ENCODE results near the gene HOMER2.
"Not testable (repeated sequence)": the region's sequence is repeated elsewhere in the genome, so short reads cannot be mapped to it uniquely, and the experiment has no call there.

Gene HOMER2

GRCh38 chr15:82945326-82945725, 7.2 kb downstream of the HOMER2 start:
- H3K27ac ChIP-seq, result no peak overlapping the region

GRCh38 chr15:82944821-82945220, 7.7 kb downstream of the HOMER2 start:
- TF ChIP-seq, protein P1, sequence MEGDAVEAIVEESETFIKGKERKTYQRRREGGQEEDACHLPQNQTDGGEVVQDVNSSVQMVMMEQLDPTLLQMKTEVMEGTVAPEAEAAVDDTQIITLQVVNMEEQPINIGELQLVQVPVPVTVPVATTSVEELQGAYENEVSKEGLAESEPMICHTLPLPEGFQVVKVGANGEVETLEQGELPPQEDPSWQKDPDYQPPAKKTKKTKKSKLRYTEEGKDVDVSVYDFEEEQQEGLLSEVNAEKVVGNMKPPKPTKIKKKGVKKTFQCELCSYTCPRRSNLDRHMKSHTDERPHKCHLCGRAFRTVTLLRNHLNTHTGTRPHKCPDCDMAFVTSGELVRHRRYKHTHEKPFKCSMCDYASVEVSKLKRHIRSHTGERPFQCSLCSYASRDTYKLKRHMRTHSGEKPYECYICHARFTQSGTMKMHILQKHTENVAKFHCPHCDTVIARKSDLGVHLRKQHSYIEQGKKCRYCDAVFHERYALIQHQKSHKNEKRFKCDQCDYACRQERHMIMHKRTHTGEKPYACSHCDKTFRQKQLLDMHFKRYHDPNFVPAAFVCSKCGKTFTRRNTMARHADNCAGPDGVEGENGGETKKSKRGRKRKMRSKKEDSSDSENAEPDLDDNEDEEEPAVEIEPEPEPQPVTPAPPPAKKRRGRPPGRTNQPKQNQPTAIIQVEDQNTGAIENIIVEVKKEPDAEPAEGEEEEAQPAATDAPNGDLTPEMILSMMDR (IDR thresholded peaks at IDR 0.05), result no peak
- no peak for DNase-seq
- peaks cover 0 to 4% (median 0%) of the 10 kb centered on the region in 4 donors for H3K4me1 ChIP-seq
- H3K4me3 ChIP-seq, result no peak overlapping the region
- intact Hi-C loops (cut with DNase I; ENCODE audit: low total_unique reads), result no loop called here
- no peaks in the 10 kb centered on the region for H3K36me3 ChIP-seq
- no peak overlapping the region for H3K27ac ChIP-seq
- H3K9me3 ChIP-seq, result no peaks in the 10 kb centered on the region
- peaks cover 0 to 5% of the 10 kb centered on the region in 2 donors for H3K27me3 ChIP-seq

More at GRCh38 chr15:82945326-82945725, 7.2 kb downstream of the HOMER2 start:
- no peak for DNase-seq
- Histone ChIP-seq H3K4me3 (no peak overlapping the region), H3K9me3 (no peaks in the 10 kb centered on the region), H3K4me1 (peaks cover 0 to 4% (median 0%) of the 10 kb centered on the region in 4 donors), H3K27me3 (peaks cover 0 to 5% of the 10 kb centered on the region in 2 donors), H3K36me3 (no peaks in the 10 kb centered on the region)
- intact Hi-C loops (cut with DNase I; ENCODE audit: low total_unique reads), result no loop called here
- TF ChIP-seq, protein P1 (IDR thresholded peaks at IDR 0.05), result no peak

DNA sequence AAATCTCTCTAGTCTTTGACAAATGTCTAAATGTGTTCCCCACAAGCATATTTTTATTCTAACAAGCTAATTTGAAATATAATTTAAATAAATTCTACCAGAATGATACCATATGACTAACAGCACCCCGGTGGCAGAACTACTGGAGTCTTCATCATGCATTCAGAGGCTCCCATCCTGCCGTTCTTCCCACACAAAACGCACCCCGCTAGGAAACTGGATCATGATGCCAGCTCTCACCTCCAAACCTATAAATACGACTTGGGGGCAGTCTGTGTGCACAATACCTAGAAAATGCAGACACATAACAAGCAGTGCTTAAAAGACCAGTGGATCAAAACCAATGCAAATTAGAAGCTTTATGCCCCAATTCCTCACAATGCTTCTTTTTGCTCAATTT, 8.5 kb downstream of the HOMER2 start:
- DNase-seq, result no peak
- TF ChIP-seq, protein P1 (IDR thresholded peaks at IDR 0.05), result no peak
- Histone ChIP-seq H3K36me3 (no peaks in the 10 kb centered on the region), H3K27me3 (peaks cover 0 to 5% of the 10 kb centered on the region in 2 donors), H3K27ac (no peak overlapping the region), H3K4me1 (peaks cover 0 to 4% (median 0%) of the 10 kb centered on the region in 4 donors), H3K9me3 (no peaks in the 10 kb centered on the region), H3K4me3 (no peak overlapping the region)
- intact Hi-C loops (cut with DNase I; ENCODE audit: low total_unique reads), result no loop called here

DNA sequence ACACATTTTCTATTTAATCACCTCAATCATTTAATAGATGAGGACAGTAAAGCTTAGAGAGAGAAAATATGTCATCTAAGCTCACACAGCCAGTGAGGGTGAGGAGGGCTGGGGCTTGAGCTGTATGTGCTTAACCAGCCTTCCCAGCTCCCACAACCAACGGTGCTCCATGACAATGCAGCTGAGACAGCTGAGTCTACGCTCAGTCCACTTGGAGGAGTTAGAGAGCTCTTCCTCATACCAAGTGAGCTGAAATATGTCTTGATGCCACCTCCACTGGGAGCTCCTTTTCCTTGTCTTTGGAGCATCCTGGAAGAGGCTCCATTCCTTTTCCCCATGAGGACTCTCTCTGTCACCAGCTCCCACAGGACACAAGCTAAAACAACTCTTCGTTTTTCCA, 9.3 kb downstream of the HOMER2 start:
- H3K27ac ChIP-seq, result no peak overlapping the region
- TF ChIP-seq, protein P1 (IDR thresholded peaks at IDR 0.05), result no peak

DNA sequence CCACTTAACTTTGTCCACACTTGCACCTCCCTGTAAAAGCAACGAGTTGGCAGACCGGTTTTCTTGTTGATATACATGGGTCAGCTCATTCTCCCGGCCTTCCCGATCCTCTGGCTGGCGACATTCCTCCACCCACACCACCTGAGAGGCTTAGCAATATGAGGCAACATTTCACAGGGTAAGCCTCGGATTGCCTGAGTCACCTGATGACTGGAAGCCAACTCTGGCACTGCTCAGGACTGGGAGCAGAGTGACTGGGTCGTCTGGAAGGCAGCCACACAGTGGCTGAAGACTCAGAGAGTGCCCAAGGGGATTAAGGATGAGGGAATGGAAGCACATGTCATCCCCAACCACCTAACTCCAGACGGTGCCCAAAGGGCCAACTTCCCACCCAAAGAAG, 9.8 kb downstream of the HOMER2 start:
- no peak overlapping the region for H3K27ac ChIP-seq
- H3K4me3 ChIP-seq, result no peak overlapping the region
- TF ChIP-seq, protein P1 (IDR thresholded peaks at IDR 0.05), result no peak
- DNase-seq, result no peak
- H3K9me3 ChIP-seq, result no peaks in the 10 kb centered on the region
- H3K36me3 ChIP-seq, result no peaks in the 10 kb centered on the region
- H3K27me3 ChIP-seq, result peaks cover 0 to 5% of the 10 kb centered on the region in 2 donors
- intact Hi-C loops (cut with DNase I; ENCODE audit: low total_unique reads), result no loop called here
- peaks cover 0 to 4% (median 0%) of the 10 kb centered on the region in 4 donors for H3K4me1 ChIP-seq

More for the DNA sequence above, 9.3 kb downstream of the HOMER2 start:
- no peaks in the 10 kb centered on the region for H3K36me3 ChIP-seq
- no peak overlapping the region for H3K4me3 ChIP-seq
- peaks cover 0 to 5% of the 10 kb centered on the region in 2 donors for H3K27me3 ChIP-seq
- H3K9me3 ChIP-seq, result no peaks in the 10 kb centered on the region
- peaks cover 0 to 4% (median 0%) of the 10 kb centered on the region in 4 donors for H3K4me1 ChIP-seq
- no peak for DNase-seq
- intact Hi-C loops (cut with DNase I; ENCODE audit: low total_unique reads), result no loop called here

- H3K36me3 ChIP-seq; H3K27me3 ChIP-seq; H3K9me3 ChIP-seq; intact Hi-C loops (cut with DNase I; ENCODE audit: low total_unique reads); H3K27ac ChIP-seq; H3K4me3 ChIP-seq; DNase-seq; H3K4me1 ChIP-seq: not testable (repeated sequence)
These were observed 12.8 kb downstream of the HOMER2 start for GRCh38 chr15:82939678-82940077.
